KMS-11 (cell line): ENCODE data around the gene EBLN2.

Source experiments
- H2AFZ ChIP-seq: fragments of 200-600 bp; sonication (generic); 2 replicates; pipeline ENCODE4 v1.6.1; 2016; ENCODE audit warnings: antibody characterized with exemption, mixed run types, low read depth
- H3K27ac ChIP-seq: fragments of 200-600 bp; sonication (generic); 2 replicates; pipeline ENCODE4 v1.6.1; 2016; ENCODE audit warnings: mild to moderate bottlenecking, mixed run types
- H3K27me3 ChIP-seq: fragments of 200-600 bp; sonication (generic); 2 replicates; pipeline ENCODE4 v1.6.1; 2017; ENCODE audit warnings: mild to moderate bottlenecking, low read depth, mixed run types, moderate library complexity; ENCODE audit not compliant: insufficient read depth
- H3K36me3 ChIP-seq: fragments of 200-600 bp; sonication (generic); 2 replicates; pipeline ENCODE4 v1.6.1; 2017; ENCODE audit warnings: mild to moderate bottlenecking, mixed run types; ENCODE audit not compliant: insufficient read depth
- H3K4me1 ChIP-seq: fragments of 200-600 bp; sonication (generic); 2 replicates; pipeline ENCODE4 v1.6.1; 2016; ENCODE audit warnings: mild to moderate bottlenecking, low read depth, mixed run types; ENCODE audit not compliant: poor library complexity, severe bottlenecking
- H3K4me2 ChIP-seq: fragments of 200-600 bp; sonication (generic); 2 replicates; pipeline ENCODE4 v1.7.0; 2016; ENCODE audit warnings: mild to moderate bottlenecking, mixed run types
- H3K4me3 ChIP-seq: fragments of 200-600 bp; sonication (generic); IDR thresholded peaks from 2 replicates; pipeline ENCODE4 v1.6.1; 2017; ENCODE audit warnings: low read depth, low read length, mixed read lengths; ENCODE audit not compliant: insufficient read depth
- H3K79me2 ChIP-seq: fragments of 200-600 bp; sonication (generic); 2 replicates; pipeline ENCODE4 v1.6.1; 2016; ENCODE audit warnings: low read depth, mixed run types; ENCODE audit not compliant: insufficient read depth
- H3K9ac ChIP-seq: fragments of 200-600 bp; sonication (generic); 2 replicates; pipeline ENCODE4 v1.6.1; 2016; ENCODE audit warnings: mild to moderate bottlenecking, mixed run types
- H4K20me1 ChIP-seq: fragments of 200-600 bp; sonication (generic); 2 replicates; pipeline ENCODE4 v1.6.1; 2016; ENCODE audit warnings: mild to moderate bottlenecking, mixed run types; ENCODE audit not compliant: insufficient read depth
- CTCF ChIP-seq: fragments of 200-600 bp; sonication (generic); conservative IDR thresholded peaks from 2 replicates; pipeline ENCODE4 v1.6.1; 2017; ENCODE audit warnings: low read depth, mild to moderate bottlenecking, antibody characterized with exemption, low read length, moderate library complexity, mixed read lengths

Gene EBLN2

GRCh38 chr3:73029321-73029796 lies 32.1 kb upstream of the EBLN2 start:
- H2AFZ ChIP-seq: no peak overlapping the region
- no peak overlapping the region for H3K9ac ChIP-seq
- H3K4me2 ChIP-seq: no peak overlapping the region
- no peak overlapping the region for H3K27ac ChIP-seq
- no peaks in the 10 kb centered on the region for H3K36me3 ChIP-seq
- H4K20me1 ChIP-seq: peaks cover 18% of the 10 kb centered on the region; the same call in 1 of the 2 replicates
- H3K4me3 ChIP-seq: no peak overlapping the region
- peaks cover 17% of the 10 kb centered on the region for H3K4me1 ChIP-seq
- H3K27me3 ChIP-seq: no peaks in the 10 kb centered on the region
- H3K79me2 ChIP-seq: peaks cover 95% of the 10 kb centered on the region
- TF ChIP-seq CTCF: no peak

DNA sequence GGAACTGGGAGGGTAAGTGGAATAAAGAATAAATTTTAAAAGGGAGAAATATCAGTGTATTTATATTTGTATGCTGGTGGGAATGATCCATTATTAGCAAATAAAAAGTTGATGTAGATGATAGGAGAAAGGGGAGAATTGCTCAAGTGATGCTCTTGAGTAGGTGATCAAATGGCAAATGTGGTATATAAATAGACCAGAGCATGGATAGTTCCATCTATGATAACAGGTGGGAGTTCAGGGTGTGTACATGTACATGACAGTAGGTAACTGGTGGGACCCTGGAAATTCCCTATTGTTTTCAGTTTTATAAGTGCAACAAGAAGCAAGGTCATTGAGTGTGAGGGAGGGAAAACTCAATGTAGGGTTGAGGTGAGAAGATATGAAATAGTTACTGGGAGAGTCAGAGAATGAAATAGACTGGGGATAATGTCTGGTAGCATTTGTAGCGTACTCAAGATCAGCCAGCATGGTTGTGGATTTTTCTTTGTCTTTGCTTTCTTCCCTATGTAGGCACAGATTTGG lies 31.3 kb upstream of the EBLN2 start:
- no peak overlapping the region for H3K9ac ChIP-seq
- peaks cover 17% of the 10 kb centered on the region for H3K4me1 ChIP-seq
- no peak overlapping the region for H3K27ac ChIP-seq
- H3K79me2 ChIP-seq: peaks cover 95% of the 10 kb centered on the region
- H3K27me3 ChIP-seq: no peaks in the 10 kb centered on the region
- H3K4me2 ChIP-seq: no peak overlapping the region
- H3K36me3 ChIP-seq: no peaks in the 10 kb centered on the region
- no peak overlapping the region for H3K4me3 ChIP-seq
- H4K20me1 ChIP-seq: peaks cover 18% of the 10 kb centered on the region; the same call in 1 of the 2 replicates
- TF ChIP-seq CTCF: no peak
- no peak overlapping the region for H2AFZ ChIP-seq

DNA sequence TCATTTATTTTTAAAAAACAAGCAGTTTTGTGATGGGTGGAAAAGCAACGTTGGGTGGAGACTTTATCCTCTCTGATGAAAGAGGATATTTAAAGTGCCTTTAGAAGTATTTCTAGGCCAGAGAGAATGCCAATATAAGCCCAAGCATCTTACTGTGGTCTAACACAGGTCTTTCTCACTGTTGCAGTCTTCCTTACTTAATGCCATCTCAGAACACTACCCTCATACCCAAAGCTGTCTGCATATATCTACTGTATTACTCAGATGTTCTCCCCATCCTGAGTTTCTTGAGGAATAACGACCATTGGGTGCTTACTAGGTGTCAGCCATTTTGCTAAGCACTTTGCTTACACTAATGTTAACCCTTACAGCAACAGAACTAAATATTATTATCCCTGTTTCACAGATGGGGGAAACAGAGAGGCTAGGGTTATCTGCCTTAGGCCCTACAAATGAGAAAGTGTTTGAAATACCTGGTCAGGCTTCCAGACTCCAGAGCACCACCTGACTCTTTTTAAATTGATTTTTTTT lies 29.8 kb upstream of the EBLN2 start:
- H3K79me2 ChIP-seq: peaks cover 94% of the 10 kb centered on the region

GRCh38 chr3:73036694-73037591 lies 24.5 kb upstream of the EBLN2 start:
- Histone ChIP-seq H2AFZ (no peak overlapping the region), H3K4me3 (no peak overlapping the region), H3K27me3 (no peaks in the 10 kb centered on the region), H3K36me3 (no peaks in the 10 kb centered on the region), H4K20me1 (peaks cover 14% of the 10 kb centered on the region; the same call in 1 of the 2 replicates), H3K9ac (no peak overlapping the region), H3K27ac (no peak overlapping the region), H3K79me2 (peaks cover 93% of the 10 kb centered on the region), H3K4me2 (no peak overlapping the region), H3K4me1 (peaks cover 24% of the 10 kb centered on the region)
- no peak for TF ChIP-seq CTCF

More for the DNA sequence above, 29.8 kb upstream of the EBLN2 start:
- Histone ChIP-seq H4K20me1 (peaks cover 18% of the 10 kb centered on the region; the same call in 1 of the 2 replicates), H2AFZ (no peak overlapping the region), H3K4me3 (no peak overlapping the region), H3K36me3 (no peaks in the 10 kb centered on the region), H3K27me3 (no peaks in the 10 kb centered on the region), H3K27ac (no peak overlapping the region), H3K4me2 (no peak overlapping the region), H3K9ac (no peak overlapping the region), H3K4me1 (peaks cover 24% of the 10 kb centered on the region)
- TF ChIP-seq CTCF: no peak
